ENCODE measurements around the gene SERAC1. TPM values are rescaled to one million over a fixed set of nuclear protein-coding genes. Genes with fewer than 3 reads are reported as not detected.

The SERAC1 gene
- total RNA-seq, 1 experiment from 2014 or later, result 7.6 TPM

GRCh38 chr6:158109748-158110147 lies 58.3 kb downstream of the SERAC1 start:
- no peak overlapping the region for H3K4me3 Mint-ChIP-seq
- no peaks in the 10 kb centered on the region for H3K4me1 ChIP-seq (ENCODE audit: insufficient read depth, low read length)
- H3K18ac ChIP-seq (ENCODE audit: insufficient read length, low read depth, low read length), result no peak overlapping the region
- no peak overlapping the region for H4K91ac ChIP-seq (ENCODE audit: insufficient read length, low read depth, low read length)
- H3K27me3 Mint-ChIP-seq (ENCODE audit: low read depth), result no peaks in the 10 kb centered on the region
- no peak overlapping the region for H3K27ac Mint-ChIP-seq
- no peak overlapping the region for H3K27ac ChIP-seq (ENCODE audit: insufficient read length, low read depth, low read length)
- H3K36me3 Mint-ChIP-seq (ENCODE audit: insufficient read depth in 1 of 3, low read depth in 3 of 3), result peaks cover 4 to 19% (median 13%) of the 10 kb centered on the region in 3 experiments; a peak in 5 of 7 replicates
- no peaks in the 10 kb centered on the region for H3K4me1 Mint-ChIP-seq
- H3K79me1 ChIP-seq (ENCODE audit: insufficient read depth, low read depth, low read length, poor library complexity, severe bottlenecking), result no peaks in the 10 kb centered on the region
- no peak overlapping the region for H3K23ac ChIP-seq (ENCODE audit: insufficient read length, low read depth, low read length)
- no peaks in the 10 kb centered on the region for H3K9me3 ChIP-seq (ENCODE audit: control insufficient read depth, low read depth, low read length)
- no peak overlapping the region for H2BK12ac ChIP-seq (ENCODE audit: insufficient read length, low read depth, low read length)
- WGBS (ENCODE audit: extremely low coverage, insufficient read length, low lambda C conversion rate), result no CpG with 5 or more reads among the region's 2 CpGs
- no peak overlapping the region for H2BK20ac ChIP-seq (ENCODE audit: low read depth, low read length, poor library complexity, severe bottlenecking)
- no peaks in the 10 kb centered on the region for H3K9me3 Mint-ChIP-seq
- H4K20me1 ChIP-seq (ENCODE audit: control insufficient read depth, insufficient read depth, insufficient read length), result no peaks in the 10 kb centered on the region
- H2BK5ac ChIP-seq (ENCODE audit: insufficient read length, low read length), result no peak overlapping the region
- no peak overlapping the region for H4K5ac ChIP-seq (ENCODE audit: insufficient read length, low read depth, low read length)
- H2BK15ac ChIP-seq (ENCODE audit: low read depth, low read length), result no peak overlapping the region
- H3K23me2 ChIP-seq (ENCODE audit: insufficient read length, low read depth, low read length, poor library complexity, severe bottlenecking), result no peaks in the 10 kb centered on the region
- H2AFZ ChIP-seq (ENCODE audit: low read length), result no peak overlapping the region
- H3K4ac ChIP-seq (ENCODE audit: low read depth, low read length), result no peak overlapping the region
- no peaks in the 10 kb centered on the region for H3K79me2 ChIP-seq (ENCODE audit: insufficient read depth, low read length)
- no peak overlapping the region for H3K4me2 ChIP-seq (ENCODE audit: insufficient read depth, insufficient read length, low read length)
- H3T11ph ChIP-seq (ENCODE audit: low read length), result no peak overlapping the region
- H3K14ac ChIP-seq (ENCODE audit: insufficient read depth, low read length), result no peak overlapping the region
- H2BK120ac ChIP-seq (ENCODE audit: low read depth, low read length, poor library complexity, severe bottlenecking), result no peak overlapping the region
- no peak overlapping the region for H3K9ac ChIP-seq (ENCODE audit: extremely low read depth, insufficient read length, low read length)
- H3K56ac ChIP-seq (ENCODE audit: insufficient read length, low read depth, low read length), result no peak overlapping the region
- no peak overlapping the region for H4K8ac ChIP-seq (replicated peaks; ENCODE audit: insufficient read length, low read depth, low read length)
- TF ChIP-seq CTCF (conservative IDR thresholded peaks at IDR 0.05), result no peak
- no peaks in the 10 kb centered on the region; the same call in 1 of the 2 replicates for H3K27me3 ChIP-seq (ENCODE audit: insufficient read depth, low read length)
- DNase-seq, result no peak
- no peak overlapping the region for H2AK5ac ChIP-seq (ENCODE audit: insufficient read length, low read length)

Measured in H9 (cell line).